A549 (cell line): ENCODE results near the gene SDHB. TPM values are rescaled to one million over a fixed set of nuclear protein-coding genes. Genes with fewer than 3 reads are reported as not detected.

Experiments
- ATAC-seq, 2 experiments: fragments of 200-7000 bp in 1 of 2; fragments of >200 bp in 1 of 2; cut with Nextera tagmentation in 1 of 2; cut with Tn5 transposase in 1 of 2; 3 replicates each; pipeline versions ENCODE4 v1.8.0 to v1.9.1; 2018 to 2020; ENCODE audit warnings: mild to moderate bottlenecking in 1 of 2, moderate library complexity in 1 of 2
- CTCF ChIA-PET: fragments of 300-600 bp; sonication (Branson Sonifier 250); formaldehyde crosslinking; extraction: SDS; loops from one replicate; lab custom pipeline; 2021; ENCODE audit warnings: antibody characterized with exemption, inconsistent platforms; lab: Yijun Ruan, JAX
- POLR2A ChIA-PET: fragments of 350-600 bp; formaldehyde crosslinking; extraction: SDS; loops from one replicate; lab custom pipeline; 2021; ENCODE audit warnings: antibody characterized with exemption, inconsistent platforms; lab: Yijun Ruan, JAX
- DNase-seq, 2 experiments: peaks; one replicate each; pipeline versions ENCODE4 v3.0.0 to v3.0.0-alpha.2; 2011 to 2016; ENCODE audit warnings: low read depth in 1 of 2, low spot score in 1 of 2
- FAIRE-seq: peaks from 2 replicates; lab custom pipeline; 2011; peaks lifted over from hg19 to GRCh38; lab: Jason Lieb, UNC
- H3K27ac ChIP-seq, 2 experiments: fragments of >200 bp; sonication (Bioruptor Twin); formaldehyde crosslinking; 3 replicates each; pipeline ENCODE4 v1.5.1; 2016 to 2017
- H3K4me1 ChIP-seq: fragments of >200 bp; sonication (Bioruptor Twin); formaldehyde crosslinking; 3 replicates; pipeline ENCODE4 v1.6.1; 2016
- H3K4me2 ChIP-seq: fragments of >200 bp; sonication (Bioruptor Twin); formaldehyde crosslinking; 3 replicates; pipeline ENCODE4 v1.6.1; 2016
- H3K4me3 ChIP-seq: fragments of >200 bp; sonication (Bioruptor Twin); formaldehyde crosslinking; 3 replicates; pipeline ENCODE4 v1.5.1; 2016
- H3K9me3 ChIP-seq: fragments of >200 bp; sonication (Bioruptor Twin); formaldehyde crosslinking; 3 replicates; pipeline ENCODE4 v1.6.1; 2016
- BHLHE40 ChIP-seq: IDR thresholded peaks from 2 replicates; pipeline ENCODE4 v1.6.1; 2012; ENCODE audit warnings: low read depth, low read length, inconsistent platforms
- CBX8 ChIP-seq: fragments of 200-600 bp; sonication (generic); IDR thresholded peaks from 2 replicates; pipeline ENCODE4 v1.6.1; 2016
- CEBPB ChIP-seq, 2 experiments: fragments of >200 bp in 1 of 2; sonication (Bioruptor Twin) in 1 of 2; formaldehyde crosslinking in 1 of 2; IDR thresholded peaks; 2 replicates each; pipeline ENCODE4 v1.6.1; 2012 to 2016
- EHF ChIP-seq: fragments of 250-450 bp; sonication (Bioruptor Pico); IDR thresholded peaks from 2 replicates; pipeline ENCODE4 v1.5.0; 2020; ENCODE audit warnings: mild to moderate bottlenecking
- ELK1 ChIP-seq: fragments of 150-350 bp; IDR thresholded peaks from 2 replicates; pipeline ENCODE4 v1.6.1; 2014; ENCODE audit warnings: low read depth, mild to moderate bottlenecking, low read length
- ESRRA ChIP-seq: fragments of 150-350 bp; IDR thresholded peaks from 2 replicates; pipeline ENCODE4 v1.6.1; 2014; ENCODE audit warnings: mild to moderate bottlenecking, low read length, borderline replicate concordance
- FOSL2 ChIP-seq, 2 experiments: fragments of 450-650 bp in 1 of 2; fragments of >200 bp in 1 of 2; sonication (Bioruptor Twin) in 1 of 2; formaldehyde crosslinking; IDR thresholded peaks; 2 replicates each; pipeline versions ENCODE4 v1.5.0 to v1.6.1; 2016 to 2020; ENCODE audit warnings: mild to moderate bottlenecking in 1 of 2, moderate library complexity in 1 of 2
- FOXS1 ChIP-seq: fragments of 250-450 bp; sonication (Bioruptor Pico); IDR thresholded peaks from 2 replicates; pipeline ENCODE4 v1.5.0; 2020; ENCODE audit warnings: mild to moderate bottlenecking, moderate library complexity
- HOXA7 ChIP-seq: fragments of 250-450 bp; sonication (Bioruptor Pico); IDR thresholded peaks from 2 replicates; pipeline ENCODE4 v1.5.0; 2020; ENCODE audit warnings: mild to moderate bottlenecking, moderate library complexity
- HOXB5 ChIP-seq: fragments of 250-450 bp; sonication (Bioruptor Pico); IDR thresholded peaks from 2 replicates; pipeline ENCODE4 v1.5.0; 2020; ENCODE audit warnings: mild to moderate bottlenecking, moderate library complexity
- KDM1A ChIP-seq: fragments of 200-600 bp; sonication (generic); IDR thresholded peaks from 2 replicates; pipeline ENCODE4 v1.6.1; 2016; ENCODE audit warnings: low read depth, mild to moderate bottlenecking
- KDM5A ChIP-seq: fragments of 200-600 bp; sonication (generic); IDR thresholded peaks from 2 replicates; pipeline ENCODE4 v1.6.1; 2016; ENCODE audit warnings: antibody characterized with exemption, mild to moderate bottlenecking
- MAZ ChIP-seq: fragments of 150-350 bp; IDR thresholded peaks from 2 replicates; pipeline ENCODE4 v1.6.1; 2014; ENCODE audit warnings: antibody characterized with exemption, low read depth, low read length, borderline replicate concordance
- MYC ChIP-seq: IDR thresholded peaks from 2 replicates; pipeline ENCODE4 v1.6.1; 2012; ENCODE audit warnings: mild to moderate bottlenecking, inconsistent platforms, low read length, improper control_type of control experiment, borderline replicate concordance
- RAD21 ChIP-seq, 2 experiments: fragments of >200 bp in 1 of 2; sonication (Bioruptor Twin) in 1 of 2; formaldehyde crosslinking in 1 of 2; IDR thresholded peaks in 1 of 2; conservative IDR thresholded peaks in 1 of 2; 2 replicates in 1 of 2; 3 replicates in 1 of 2; pipeline ENCODE4 v1.6.1; 2012 to 2018; ENCODE audit warnings: inconsistent platforms in 1 of 2
- RCOR1 ChIP-seq: fragments of 150-350 bp; IDR thresholded peaks from 2 replicates; pipeline ENCODE4 v1.6.1; 2014; ENCODE audit warnings: antibody characterized with exemption, low read length, low read depth
- REST ChIP-seq: fragments of 200-600 bp; sonication (generic); IDR thresholded peaks from 2 replicates; pipeline ENCODE4 v1.6.1; 2016; ENCODE audit warnings: antibody characterized with exemption, mild to moderate bottlenecking, moderate library complexity
- SREBF2 ChIP-seq: fragments of 450-650 bp; IDR thresholded peaks from 2 replicates; pipeline ENCODE4 v1.6.1; 2014; ENCODE audit warnings: mild to moderate bottlenecking, moderate library complexity
- TFCP2L1 ChIP-seq: fragments of 250-450 bp; sonication (Bioruptor Pico); IDR thresholded peaks from 2 replicates; pipeline ENCODE4 v1.5.0; 2021; ENCODE audit warnings: mild to moderate bottlenecking
- ZC3H11A ChIP-seq: fragments of 450-650 bp; IDR thresholded peaks from 2 replicates; pipeline ENCODE4 v1.6.1; 2014; ENCODE audit warnings: antibody characterized with exemption, mild to moderate bottlenecking
- ZFP36 ChIP-seq: fragments of 450-650 bp; IDR thresholded peaks from 2 replicates; pipeline ENCODE4 v1.6.1; 2014; ENCODE audit warnings: borderline replicate concordance; ENCODE audit not compliant: partially characterized antibody
- WGBS: methylation state at CpG from one replicate; pipeline ENCODE4 v1.1.6; 2017; ENCODE audit errors: missing lambda C conversion rate; 5-methylcytosine and 5-hydroxymethylcytosine counted together
- polyA plus RNA-seq, 4 experiments: library from polyadenylated mRNA; depleted of rRNA in 3 of 4; stranded (reverse); fragments of >200 nt; fragmentation: RNase III in 1 of 4; extraction: RNeasy Plus Mini Kit Qiagen cat#74134 plus additional on column Dnase treatment in 1 of 4; gene quantifications; 2 replicates in 3 of 4; 3 replicates in 1 of 4; pipeline ENCODE4 v1.2.3, GENCODE V29; 2011 to 2017

Gene SDHB
- polyA plus RNA-seq, 2 of the 4 experiments (the other 2 are of a cell fraction) = 114 to 262 TPM

- ChIA-PET POLR2A (no interaction called here), CTCF (interaction anchor here (1.3 to 3.5 kb wide), 3 partner anchors 18 to 76 kb away, joined by 3 to 15 read pairs (median 3); no protein-coding TSS in a partner anchor)
- no peak overlapping the region for H3K27ac ChIP-seq
- no peaks in the 10 kb centered on the region for H3K9me3 ChIP-seq
- no peak overlapping the region for H3K4me2 ChIP-seq
- TF ChIP-seq HOXB5 (CRISPR knock-in tag) = no peak
- TF ChIP-seq FOXS1 (CRISPR knock-in tag) = no peak
- no peak for TF ChIP-seq FOSL2 (IDR thresholded peaks at IDR 0.05)
- TF ChIP-seq FOSL2 (CRISPR knock-in tag; IDR thresholded peaks at IDR 0.05) = no peak
- TF ChIP-seq RAD21 (conservative IDR thresholded peaks at IDR 0.05 in 1 of 2, IDR thresholded peaks at IDR 0.05 in 1 of 2) = no peak
- no peak for TF ChIP-seq KDM5A
- no peak for TF ChIP-seq TFCP2L1 (CRISPR knock-in tag)
- TF ChIP-seq RCOR1 = no peak
- no peak for TF ChIP-seq ELK1
- no peak overlapping the region for H3K4me3 ChIP-seq
- DNase-seq = no peak
- WGBS = 73% methylated on average over 2 of the region's 2 CpGs
- ATAC-seq = no peak
- no peak for FAIRE-seq
- H3K4me1 ChIP-seq = no peaks in the 10 kb centered on the region
Measured at GRCh38 chr1:17027900-17028299, 25.9 kb downstream of the SDHB start.

- DNase-seq (no peak), FAIRE-seq (no peak), ATAC-seq (no peak)
- WGBS = 89% methylated on average over 5 of the region's 5 CpGs
- H3K4me1 ChIP-seq = no peaks in the 10 kb centered on the region
- no peak overlapping the region for H3K27ac ChIP-seq
- H3K9me3 ChIP-seq = no peaks in the 10 kb centered on the region
- ChIA-PET CTCF (interaction anchor here (0.5 to 3.5 kb wide), 4 partner anchors 19 to 417 kb away, joined by 3 to 15 read pairs (median 3); no protein-coding TSS in a partner anchor), POLR2A (no interaction called here)
- H3K4me3 ChIP-seq = no peak overlapping the region
- TF ChIP-seq MAZ (no peak), REST (no peak), ZFP36 (no peak), MYC (no peak), BHLHE40 (no peak), KDM1A (no peak), CEBPB (IDR thresholded peaks at IDR 0.05) (no peak), ZC3H11A (no peak), CBX8 (no peak), SREBF2 (no peak), ESRRA (no peak), HOXA7 (CRISPR knock-in tag) (no peak), EHF (CRISPR knock-in tag) (no peak)
- H3K4me2 ChIP-seq = no peak overlapping the region
Measured at GRCh38 chr1:17027403-17027802, 26.4 kb downstream of the SDHB start.
